Astrocyte of the spinal cord (primary cell): ENCODE measurements around the gene BICD1.
"Not testable (repeated sequence)": the region's sequence is repeated elsewhere in the genome, so short reads cannot be mapped to it uniquely, and the experiment has no call there.

Experiments
- DNase-seq: peaks from one replicate; pipeline ENCODE4 v3.0.0; 2011; ENCODE audit warnings: low read depth, low spot score
- H3K4me3 ChIP-seq: 2 replicates; pipeline ENCODE4 v1.5.1; 2011; ENCODE audit warnings: low read depth, mild to moderate bottlenecking, low read length, moderate library complexity
- in situ Hi-C: cut with HindIII; loops from 2 replicates; pipeline ENCODE4 v1.10.0; 2017; ENCODE audit warnings: low sequenced_read_pairs
- TF ChIP-seq, protein P1 (sequence below): IDR thresholded peaks from 2 replicates; pipeline ENCODE4 v1.5.1; 2012; ENCODE audit warnings: low read depth, mild to moderate bottlenecking, low read length, inconsistent platforms

The BICD1 gene

DNA sequence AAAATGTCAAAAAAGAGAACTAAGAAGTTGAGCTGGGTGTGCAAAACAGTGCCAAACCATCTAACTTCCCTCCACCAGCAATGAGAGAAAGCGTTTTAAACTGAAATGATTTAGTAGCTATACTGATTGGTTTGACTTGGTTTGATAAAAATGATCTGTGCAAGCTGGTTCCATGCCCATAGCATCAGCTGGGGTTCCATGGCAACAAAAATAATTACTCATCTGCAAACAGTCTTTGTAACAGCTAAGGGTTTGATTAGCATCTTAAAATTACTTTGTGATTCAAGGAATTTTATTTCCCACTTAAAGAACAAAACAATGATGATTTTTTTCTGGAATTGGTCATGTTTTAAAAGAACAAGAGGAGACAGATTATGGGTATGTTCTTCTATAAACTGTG lies 15.0 kb upstream of the BICD1 start:
- in situ Hi-C loops = no loop called here
- TF ChIP-seq, protein P1, sequence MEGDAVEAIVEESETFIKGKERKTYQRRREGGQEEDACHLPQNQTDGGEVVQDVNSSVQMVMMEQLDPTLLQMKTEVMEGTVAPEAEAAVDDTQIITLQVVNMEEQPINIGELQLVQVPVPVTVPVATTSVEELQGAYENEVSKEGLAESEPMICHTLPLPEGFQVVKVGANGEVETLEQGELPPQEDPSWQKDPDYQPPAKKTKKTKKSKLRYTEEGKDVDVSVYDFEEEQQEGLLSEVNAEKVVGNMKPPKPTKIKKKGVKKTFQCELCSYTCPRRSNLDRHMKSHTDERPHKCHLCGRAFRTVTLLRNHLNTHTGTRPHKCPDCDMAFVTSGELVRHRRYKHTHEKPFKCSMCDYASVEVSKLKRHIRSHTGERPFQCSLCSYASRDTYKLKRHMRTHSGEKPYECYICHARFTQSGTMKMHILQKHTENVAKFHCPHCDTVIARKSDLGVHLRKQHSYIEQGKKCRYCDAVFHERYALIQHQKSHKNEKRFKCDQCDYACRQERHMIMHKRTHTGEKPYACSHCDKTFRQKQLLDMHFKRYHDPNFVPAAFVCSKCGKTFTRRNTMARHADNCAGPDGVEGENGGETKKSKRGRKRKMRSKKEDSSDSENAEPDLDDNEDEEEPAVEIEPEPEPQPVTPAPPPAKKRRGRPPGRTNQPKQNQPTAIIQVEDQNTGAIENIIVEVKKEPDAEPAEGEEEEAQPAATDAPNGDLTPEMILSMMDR = no peak
- no peak for DNase-seq
- H3K4me3 ChIP-seq = no peak overlapping the region

DNA sequence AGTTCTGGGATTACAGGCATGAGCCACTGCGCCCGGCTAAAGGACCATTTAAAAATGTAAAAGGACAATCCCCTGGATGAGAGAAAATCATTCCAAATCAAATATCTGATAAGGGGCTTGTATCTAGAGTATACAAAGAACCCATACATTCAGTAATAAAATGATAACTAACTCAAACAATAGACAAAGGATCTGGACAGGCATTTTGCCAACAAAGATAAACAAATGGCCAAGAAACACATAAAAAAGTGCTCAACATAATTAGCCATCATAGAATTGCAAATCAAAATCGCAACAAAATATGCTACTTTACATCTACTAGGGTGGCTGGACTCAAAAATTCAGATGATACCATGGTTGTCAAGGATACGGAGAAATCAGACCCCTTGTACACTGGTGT lies 8.5 kb upstream of the BICD1 start:
- no peak overlapping the region for H3K4me3 ChIP-seq
- in situ Hi-C loops = no loop called here
- TF ChIP-seq, protein P1 = no peak
- no peak for DNase-seq

DNA sequence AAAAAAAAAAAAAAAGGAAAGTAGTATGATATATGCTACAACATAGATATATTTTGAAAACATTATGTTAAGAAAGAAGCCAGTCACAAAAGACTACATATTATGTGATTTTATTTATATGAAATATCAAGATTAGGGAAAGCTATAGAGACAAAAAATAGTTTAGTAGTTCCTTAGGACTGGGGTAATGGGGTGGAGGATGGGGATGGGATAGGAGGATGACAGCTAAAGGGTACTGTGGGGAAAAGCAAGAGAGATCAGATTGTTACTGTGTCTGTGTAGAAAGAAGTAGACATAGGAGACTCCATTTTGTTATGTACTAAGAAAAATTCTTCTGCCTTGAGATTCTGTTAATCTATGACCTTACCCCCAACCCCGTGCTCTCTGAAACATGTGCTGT lies 7.4 kb upstream of the BICD1 start:
- DNase-seq, in situ Hi-C loops, H3K4me3 ChIP-seq: not testable (repeated sequence)

DNA sequence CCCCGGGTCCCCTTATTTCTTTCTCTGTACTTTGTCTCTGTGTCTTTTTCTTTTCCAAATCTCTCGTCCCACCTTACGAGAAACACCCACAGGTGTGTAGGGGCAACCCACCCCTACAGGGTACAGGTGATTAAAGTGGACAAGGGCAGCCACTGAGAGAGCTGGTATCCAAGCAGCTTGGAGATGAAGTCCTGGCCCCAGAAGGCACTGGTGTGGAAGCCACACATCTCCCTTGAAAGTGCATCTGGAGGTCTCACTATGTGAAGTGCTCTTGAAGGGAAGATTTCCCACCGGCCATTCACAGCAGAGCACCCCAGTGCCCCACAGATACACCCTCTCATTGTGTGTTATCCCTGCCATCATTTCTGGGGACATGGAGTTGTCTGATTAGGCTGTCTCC lies 6.3 kb upstream of the BICD1 start:
- no peak overlapping the region for H3K4me3 ChIP-seq
- in situ Hi-C loops = no loop called here
- TF ChIP-seq, protein P1 = no peak
- no peak for DNase-seq

DNA sequence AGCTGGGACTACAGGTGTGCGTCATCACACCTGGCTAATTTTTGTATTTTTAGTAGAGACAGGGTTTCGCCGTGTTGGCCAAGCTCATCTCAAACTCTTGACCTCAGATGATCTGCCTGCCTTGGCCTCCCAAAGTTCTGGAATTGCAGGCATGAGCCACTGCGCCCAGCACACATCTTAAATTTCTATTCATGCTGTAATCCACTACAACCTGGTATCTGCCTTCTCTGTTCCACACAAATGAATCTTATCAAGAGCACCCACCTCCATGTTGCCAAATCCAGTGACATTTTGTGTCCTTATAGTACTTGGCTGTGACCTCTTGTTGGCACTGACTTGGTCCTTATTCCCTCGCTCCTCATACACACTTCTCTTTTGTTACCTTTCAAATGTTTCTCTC lies 5.8 kb upstream of the BICD1 start:
- in situ Hi-C loops = no loop called here
- TF ChIP-seq, protein P1 = no peak
- DNase-seq = no peak
- H3K4me3 ChIP-seq = no peak overlapping the region

DNA sequence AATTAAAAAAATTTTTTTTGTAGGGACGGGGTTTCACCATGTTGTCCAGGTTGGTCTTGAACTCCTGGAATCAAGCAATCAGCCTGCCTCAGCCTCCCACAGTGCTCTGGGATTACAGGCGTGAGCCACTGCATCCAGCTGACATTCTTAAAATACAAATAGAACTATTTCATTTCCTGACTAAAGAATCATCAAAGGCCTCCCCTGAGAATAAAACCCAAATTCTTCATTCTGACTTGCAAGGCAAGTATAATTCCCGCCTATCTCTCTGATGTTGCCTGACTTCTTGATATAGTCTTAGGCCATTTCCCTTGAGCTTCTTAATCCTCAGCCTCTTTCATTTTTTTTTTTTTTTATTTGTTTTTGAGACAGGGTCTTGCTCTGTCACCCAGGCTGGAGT lies 4.4 kb upstream of the BICD1 start:
- H3K4me3 ChIP-seq = no peak overlapping the region
- TF ChIP-seq, protein P1 = no peak
- in situ Hi-C loops = no loop called here
- peak; percentile 59 for DNase-seq

DNA sequence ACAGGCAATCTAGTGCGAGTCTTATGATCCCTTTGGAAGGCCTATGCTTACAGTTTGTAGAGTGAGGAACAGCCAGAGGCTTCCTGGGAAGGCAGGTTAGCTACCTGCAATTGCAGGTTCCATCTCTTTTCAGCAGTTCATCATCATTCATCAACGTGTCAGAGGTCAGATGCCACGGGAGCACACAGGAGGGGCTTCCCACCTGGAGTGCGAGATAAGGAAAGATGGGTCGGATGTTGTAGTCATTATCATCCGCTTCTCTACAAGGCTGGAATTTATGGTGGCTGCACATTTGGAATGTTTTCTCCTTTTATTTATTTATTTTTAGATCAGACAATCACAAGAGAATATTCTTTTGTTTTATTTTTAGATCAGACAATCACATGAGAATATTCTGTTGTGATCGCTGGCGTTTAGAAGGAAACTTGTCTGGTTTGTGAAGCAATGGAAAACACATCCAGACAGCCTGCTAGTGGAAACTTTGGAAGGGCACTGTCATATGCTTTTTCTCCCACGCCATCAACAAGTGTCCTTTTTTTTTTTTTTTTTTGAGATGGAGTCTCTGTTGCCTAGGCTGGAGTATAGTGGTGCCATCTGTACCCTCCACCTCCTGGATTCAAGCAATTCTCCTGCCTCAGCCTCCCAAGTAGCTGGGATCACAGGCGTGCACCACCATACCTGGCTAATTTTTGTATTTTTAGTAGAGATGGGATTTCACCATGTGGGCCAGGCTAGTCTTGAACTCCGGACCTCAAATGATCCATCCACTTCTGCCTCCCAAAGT lies 1.9 kb upstream of the BICD1 start:
- in situ Hi-C loops = no loop called here
- no peak for DNase-seq
- TF ChIP-seq, protein P1 = no peak
- no peak overlapping the region for H3K4me3 ChIP-seq
